Activated T-cell treated with anti-CD3 and anti-CD28 coated beads, Interleukin-2, amount 50 U/mL, for 4 hours (primary cell): ENCODE measurements around the gene STAP2. TPM values are rescaled to one million over a fixed set of nuclear protein-coding genes. Genes with fewer than 3 reads are reported as not detected.
"Not testable (repeated sequence)": the region's sequence is repeated elsewhere in the genome, so short reads cannot be mapped to it uniquely, and the experiment has no call there.

Experiments used
- ATAC-seq, 2 donors: fragments of 200-7000 bp; cut with Tn5 transposase; one replicate each; pipeline ENCODE4 v1.10.0; 2021
- DNase-seq: peaks from one replicate; pipeline ENCODE4 v3.0.0-alpha.2; 2020
- H3K27me3 Mint-ChIP-seq: one replicate; pipeline ENCODE4 v1.8.0; 2021; ENCODE audit warnings: low read depth, mixed read lengths
- H3K36me3 Mint-ChIP-seq: one replicate; pipeline ENCODE4 v1.8.0; 2022; ENCODE audit warnings: mixed read lengths; ENCODE audit not compliant: insufficient read depth
- H3K4me1 Mint-ChIP-seq: one replicate; pipeline ENCODE4 v1.8.0; 2021; ENCODE audit warnings: low read depth, mixed read lengths
- H3K4me3 Mint-ChIP-seq: one replicate; pipeline ENCODE4 v1.8.0; 2021; ENCODE audit warnings: mild to moderate bottlenecking, moderate library complexity, mixed read lengths
- H3K9me3 Mint-ChIP-seq: one replicate; pipeline ENCODE4 v1.8.0; 2021; ENCODE audit warnings: mixed read lengths
- total RNA-seq, 3 donors: library from RNA; stranded (reverse); gene quantifications; one replicate each; pipeline ENCODE4 v1.2.1, GENCODE V29; 2021

STAP2 gene
- total RNA-seq, 3 donors from 2014 or later: 11.1 to 13.2 (median 12.8) TPM

GRCh38 chr19:4354897-4355296 lies 16.3 kb upstream of the STAP2 start:
- no peaks in the 10 kb centered on the region for H3K9me3 Mint-ChIP-seq
- DNase-seq (no peak), ATAC-seq (no peak)
- no peak overlapping the region for H3K4me3 Mint-ChIP-seq
- H3K36me3 Mint-ChIP-seq: peaks cover 2% of the 10 kb centered on the region
- H3K4me1 Mint-ChIP-seq: peaks cover 2% of the 10 kb centered on the region
- no peaks in the 10 kb centered on the region for H3K27me3 Mint-ChIP-seq

- DNase-seq (no peak), ATAC-seq (no peak)
- Mint-ChIP-seq H3K9me3 (no peaks in the 10 kb centered on the region), H3K27me3 (no peaks in the 10 kb centered on the region), H3K36me3 (peaks cover 2% of the 10 kb centered on the region), H3K4me3 (no peak overlapping the region), H3K4me1 (peaks cover 2% of the 10 kb centered on the region)
These were observed 15.7 kb upstream of the STAP2 start for GRCh38 chr19:4354282-4354681.

- Mint-ChIP-seq H3K36me3 (peaks cover 2% of the 10 kb centered on the region), H3K4me1 (peaks cover 2% of the 10 kb centered on the region), H3K27me3 (no peaks in the 10 kb centered on the region), H3K4me3 (no peak overlapping the region), H3K9me3 (no peaks in the 10 kb centered on the region)
- DNase-seq (peak; percentile 63), ATAC-seq (peak; percentile 74 to 86)
These were observed 14.1 kb upstream of the STAP2 start for GRCh38 chr19:4352701-4353121.

- no peaks in the 10 kb centered on the region for H3K27me3 Mint-ChIP-seq
- no peak for DNase-seq
- no peaks in the 10 kb centered on the region for H3K9me3 Mint-ChIP-seq
- ATAC-seq: no peak
- peaks cover 2% of the 10 kb centered on the region for H3K4me1 Mint-ChIP-seq
- H3K36me3 Mint-ChIP-seq: peaks cover 7% of the 10 kb centered on the region
- H3K4me3 Mint-ChIP-seq: no peak overlapping the region
These were observed 12.1 kb upstream of the STAP2 start for GRCh38 chr19:4350726-4351125.

GRCh38 chr19:4350111-4350510 lies 11.5 kb upstream of the STAP2 start:
- Mint-ChIP-seq H3K4me3 (no peak overlapping the region), H3K9me3 (no peaks in the 10 kb centered on the region), H3K36me3 (peaks cover 10% of the 10 kb centered on the region), H3K27me3 (no peaks in the 10 kb centered on the region), H3K4me1 (peaks cover 6% of the 10 kb centered on the region)
- ATAC-seq (no peak), DNase-seq (no peak)

- not testable (repeated sequence) for H3K9me3 Mint-ChIP-seq, H3K27me3 Mint-ChIP-seq, ATAC-seq, H3K4me3 Mint-ChIP-seq, H3K4me1 Mint-ChIP-seq, DNase-seq
- peaks cover 10% of the 10 kb centered on the region for H3K36me3 Mint-ChIP-seq
These were observed 10.6 kb upstream of the STAP2 start for GRCh38 chr19:4349225-4349624.

- no peaks in the 10 kb centered on the region for H3K27me3 Mint-ChIP-seq
- DNase-seq (no peak), ATAC-seq (no peak)
- peaks cover 14% of the 10 kb centered on the region for H3K4me1 Mint-ChIP-seq
- H3K4me3 Mint-ChIP-seq: no peak overlapping the region
- H3K36me3 Mint-ChIP-seq: peaks cover 10% of the 10 kb centered on the region
- H3K9me3 Mint-ChIP-seq: no peaks in the 10 kb centered on the region
These were observed 8.9 kb upstream of the STAP2 start for GRCh38 chr19:4347521-4347920.

- ATAC-seq (no peak), DNase-seq (no peak)
- peaks cover 10% of the 10 kb centered on the region for H3K36me3 Mint-ChIP-seq
- no peaks in the 10 kb centered on the region for H3K27me3 Mint-ChIP-seq
- no peaks in the 10 kb centered on the region for H3K9me3 Mint-ChIP-seq
- peaks cover 17% of the 10 kb centered on the region for H3K4me1 Mint-ChIP-seq
- H3K4me3 Mint-ChIP-seq: no peak overlapping the region
These were observed 7.4 kb upstream of the STAP2 start for GRCh38 chr19:4346020-4346383.

- H3K4me1 Mint-ChIP-seq: peaks cover 17% of the 10 kb centered on the region
These were observed 6.9 kb upstream of the STAP2 start for GRCh38 chr19:4345342-4346019.

GRCh38 chr19:4343370-4344307 lies 5.0 kb upstream of the STAP2 start, which contains the start of gene MPND:
Gene MPND, plus strand, starts transcription at chr19:4343562. Its CDS starts 32 bp downstream, at chr19:4343594.
- ATAC-seq (peak; percentile 82 to 83), DNase-seq (peak; percentile 88)
- Mint-ChIP-seq H3K36me3 (peaks cover 9% of the 10 kb centered on the region), H3K4me3 (peak within 1 kb of the TSS; percentile 89), H3K27me3 (no peaks in the 10 kb centered on the region), H3K9me3 (no peaks in the 10 kb centered on the region), H3K4me1 (peaks cover 22% of the 10 kb centered on the region)

More at GRCh38 chr19:4345342-4346019, 6.9 kb upstream of the STAP2 start:
- Mint-ChIP-seq H3K4me3 (peak overlapping the region; percentile 56), H3K9me3 (no peaks in the 10 kb centered on the region), H3K27me3 (no peaks in the 10 kb centered on the region), H3K36me3 (peaks cover 9% of the 10 kb centered on the region)
- no peak for DNase-seq
- ATAC-seq: no peak

GRCh38 chr19:4342615-4343369 lies 4.2 kb upstream of the STAP2 start:
- DNase-seq (peak; percentile 82), ATAC-seq (peak; percentile 86 to 87)
- peaks cover 9% of the 10 kb centered on the region for H3K36me3 Mint-ChIP-seq
- peak overlapping the region; percentile 89 for H3K4me3 Mint-ChIP-seq
- H3K4me1 Mint-ChIP-seq: peaks cover 29% of the 10 kb centered on the region
- H3K27me3 Mint-ChIP-seq: no peaks in the 10 kb centered on the region
- H3K9me3 Mint-ChIP-seq: no peaks in the 10 kb centered on the region

- ATAC-seq: no peak
- Mint-ChIP-seq H3K4me3 (peak overlapping the region; percentile 89), H3K9me3 (no peaks in the 10 kb centered on the region), H3K27me3 (no peaks in the 10 kb centered on the region), H3K4me1 (peaks cover 30% of the 10 kb centered on the region), H3K36me3 (peaks cover 7% of the 10 kb centered on the region)
- DNase-seq: no peak
These were observed 3.6 kb upstream of the STAP2 start for GRCh38 chr19:4342314-4342614.

- no peaks in the 10 kb centered on the region for H3K36me3 Mint-ChIP-seq
- H3K4me3 Mint-ChIP-seq: peak overlapping the region; percentile 84
- no peaks in the 10 kb centered on the region for H3K27me3 Mint-ChIP-seq
- H3K9me3 Mint-ChIP-seq: no peaks in the 10 kb centered on the region
- H3K4me1 Mint-ChIP-seq: peaks cover 16% of the 10 kb centered on the region
- DNase-seq (no peak), ATAC-seq (no peak)
These were observed 654 bp downstream of the STAP2 start for GRCh38 chr19:4337906-4338440.

- no peak for DNase-seq
- Mint-ChIP-seq H3K27me3 (no peaks in the 10 kb centered on the region), H3K4me3 (no peak overlapping the region), H3K36me3 (no peaks in the 10 kb centered on the region), H3K9me3 (no peaks in the 10 kb centered on the region), H3K4me1 (peaks cover 13% of the 10 kb centered on the region)
- no peak for ATAC-seq
These were observed 3.6 kb downstream of the STAP2 start for GRCh38 chr19:4334929-4335570.
